Ectodermal cell (in vitro differentiated cells): ENCODE data around the gene SPG7.

ENCODE experiments used
- H3K27ac ChIP-seq: 2 replicates; pipeline ENCODE4 v1.7.0; 2013; ENCODE audit warnings: mild to moderate bottlenecking, low read depth, low read length; ENCODE audit not compliant: insufficient read depth, poor library complexity, severe bottlenecking
- H3K27me3 ChIP-seq: 2 replicates; pipeline ENCODE4 v1.7.0; 2013; ENCODE audit warnings: mild to moderate bottlenecking, low read length; ENCODE audit not compliant: insufficient read depth, control insufficient read depth, poor library complexity, severe bottlenecking
- H3K36me3 ChIP-seq: one replicate; pipeline ENCODE4 v1.7.0; 2013; ENCODE audit warnings: low read length; ENCODE audit not compliant: control insufficient read depth, insufficient read depth
- H3K4me1 ChIP-seq: one replicate; pipeline ENCODE4 v1.7.0; 2013; ENCODE audit warnings: low read length; ENCODE audit not compliant: control insufficient read depth, insufficient read depth
- H3K4me3 ChIP-seq: 2 replicates; pipeline ENCODE4 v1.7.0; 2013; ENCODE audit warnings: low read depth, low read length, control low read depth; ENCODE audit not compliant: insufficient read depth
- H3K9me3 ChIP-seq: 2 replicates; pipeline ENCODE4 v1.7.0; 2013; ENCODE audit warnings: mild to moderate bottlenecking, low read length, moderate library complexity; ENCODE audit not compliant: control insufficient read depth
- WGBS, 2 experiments: methylation state at CpG; one replicate each; pipeline ENCODE4 v1.1.7; 2013; ENCODE audit warnings: missing lambda C conversion rate in 2 of 2; 5-methylcytosine and 5-hydroxymethylcytosine counted together

The SPG7 gene

DNA sequence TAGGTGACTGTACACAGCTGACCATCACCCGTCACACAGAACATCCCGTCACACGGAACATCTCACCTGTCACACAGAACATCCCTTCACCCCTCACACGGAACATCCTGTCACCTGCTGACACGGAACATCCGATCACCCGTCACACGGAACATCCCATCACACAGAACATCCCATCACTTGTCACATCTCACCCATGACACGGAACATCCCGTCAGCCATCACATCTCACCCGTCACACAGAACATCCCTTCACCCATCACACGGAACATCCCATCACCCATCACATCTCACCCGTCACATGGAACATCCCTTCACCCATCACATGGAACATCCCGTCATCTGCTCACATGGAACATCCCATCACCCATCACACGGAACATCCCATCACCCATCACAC, 71.1 kb downstream of the SPG7 start:
- Histone ChIP-seq H3K4me3 (no peak overlapping the region), H3K27ac (no peak overlapping the region), H3K9me3 (no peaks in the 10 kb centered on the region), H3K36me3 (no peaks in the 10 kb centered on the region), H3K27me3 (peaks cover 37% of the 10 kb centered on the region), H3K4me1 (no peaks in the 10 kb centered on the region)
- WGBS, 2 experiments = 89 to 90% methylated on average over 15 of the region's 15 CpGs

DNA sequence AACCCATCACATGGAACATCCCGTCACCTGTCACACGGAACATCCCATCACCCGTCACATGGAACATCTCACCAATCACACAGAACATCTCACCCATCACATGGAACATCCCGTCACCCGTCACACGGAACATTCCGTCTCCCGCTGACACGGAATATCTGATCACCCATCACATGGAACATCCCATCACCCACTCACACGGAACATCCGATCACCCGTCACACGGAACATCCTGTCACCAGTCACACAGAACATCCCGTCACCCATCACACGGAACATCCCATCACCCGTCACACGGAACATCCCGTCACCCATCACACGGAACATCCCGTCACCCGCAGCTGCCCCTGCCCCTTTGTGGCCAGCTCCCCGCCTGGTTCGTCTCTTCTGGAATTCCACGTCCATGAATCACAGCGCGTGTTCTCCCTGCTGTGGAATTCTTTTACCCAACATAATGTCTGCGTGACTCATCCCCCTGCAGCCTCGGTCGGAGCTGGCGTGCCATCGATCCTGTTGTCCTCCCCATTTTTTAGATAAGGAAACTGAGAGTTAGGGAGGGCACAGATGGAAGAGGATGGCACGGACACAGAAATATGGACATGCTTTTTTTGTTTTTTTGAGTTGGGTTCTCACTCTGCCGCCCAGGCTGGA, 73.0 kb downstream of the SPG7 start:
- no peak overlapping the region for H3K27ac ChIP-seq
- H3K4me3 ChIP-seq = no peak overlapping the region
- no peaks in the 10 kb centered on the region for H3K4me1 ChIP-seq
- peaks cover 19% of the 10 kb centered on the region for H3K27me3 ChIP-seq
- no peaks in the 10 kb centered on the region for H3K36me3 ChIP-seq
- no peaks in the 10 kb centered on the region for H3K9me3 ChIP-seq
- WGBS, 2 experiments = 84 to 86% methylated on average over 33 of the region's 33 CpGs

DNA sequence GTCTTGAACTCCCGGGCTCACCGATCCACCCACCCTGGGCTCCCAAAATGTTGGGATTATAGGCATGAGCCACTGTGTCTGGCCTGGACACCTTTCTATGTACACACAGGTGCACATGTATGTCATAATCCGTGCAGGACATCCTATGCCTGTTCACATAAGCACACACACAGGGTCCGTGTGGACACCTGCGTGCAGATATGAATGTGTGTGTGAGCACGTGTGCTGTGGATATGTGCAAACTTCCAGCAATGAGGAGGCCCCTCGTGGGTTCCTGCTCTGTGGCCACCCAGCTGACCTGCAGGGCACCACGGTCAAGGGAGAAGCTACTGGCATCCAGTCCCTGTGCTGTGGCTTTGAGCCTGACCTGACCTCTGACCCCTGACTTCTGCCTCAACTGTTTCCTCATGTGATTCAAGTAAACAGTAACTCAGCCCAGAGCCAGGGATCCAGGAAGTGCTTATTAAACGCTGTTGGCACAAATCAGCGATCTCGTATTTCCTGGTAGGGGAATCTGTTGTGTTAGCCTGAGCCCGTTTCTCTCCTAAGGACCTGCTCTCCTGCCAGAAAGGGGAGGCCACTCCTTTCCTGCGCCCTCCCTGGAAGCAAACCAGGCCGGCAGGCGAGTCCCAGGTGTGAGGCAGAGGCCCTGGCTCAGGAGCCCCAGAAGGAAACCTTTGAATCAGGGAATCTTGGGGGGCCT, 73.8 kb downstream of the SPG7 start:
- H3K27ac ChIP-seq = no peak overlapping the region
- no peaks in the 10 kb centered on the region for H3K4me1 ChIP-seq
- H3K9me3 ChIP-seq = no peaks in the 10 kb centered on the region
- H3K27me3 ChIP-seq = peaks cover 10% of the 10 kb centered on the region
- no peak overlapping the region for H3K4me3 ChIP-seq
- H3K36me3 ChIP-seq = no peaks in the 10 kb centered on the region
- 84% methylated on average over 15 of the region's 15 CpGs for WGBS, 2 experiments

DNA sequence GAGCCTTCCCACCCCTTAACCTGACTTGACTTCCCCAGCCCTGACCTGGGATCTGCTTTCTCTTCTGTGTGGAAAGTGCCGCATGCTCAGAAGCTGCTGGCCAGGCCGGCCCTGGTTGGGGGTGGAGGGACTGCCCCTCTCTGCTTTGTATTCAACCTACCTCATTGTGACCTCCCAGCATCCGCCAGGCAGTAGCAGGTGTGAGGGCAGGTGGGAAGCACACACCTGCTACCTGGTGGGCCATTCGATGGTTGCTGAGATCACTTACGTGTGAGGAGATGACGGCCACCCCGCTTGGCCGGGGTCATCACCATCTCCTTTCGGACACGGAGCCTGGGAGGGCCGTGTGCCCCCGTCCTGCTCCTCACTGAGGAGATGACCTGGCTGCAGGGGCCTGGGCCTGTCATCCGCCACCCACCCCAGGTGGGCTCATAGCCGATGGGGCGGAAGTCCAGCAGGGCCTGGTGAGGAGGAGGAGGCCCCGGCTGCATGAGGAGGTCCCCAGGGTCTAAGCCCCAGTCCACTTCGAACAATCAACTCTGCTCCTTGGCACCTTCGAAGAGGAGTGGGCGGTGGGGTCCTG, 74.5 kb downstream of the SPG7 start:
- Histone ChIP-seq H3K4me1 (no peaks in the 10 kb centered on the region), H3K36me3 (no peaks in the 10 kb centered on the region), H3K27me3 (peaks cover 3% of the 10 kb centered on the region), H3K9me3 (no peaks in the 10 kb centered on the region), H3K4me3 (no peak overlapping the region), H3K27ac (no peak overlapping the region)
- WGBS, 2 experiments = 91 to 92% methylated on average over 19 of the region's 19 CpGs

DNA sequence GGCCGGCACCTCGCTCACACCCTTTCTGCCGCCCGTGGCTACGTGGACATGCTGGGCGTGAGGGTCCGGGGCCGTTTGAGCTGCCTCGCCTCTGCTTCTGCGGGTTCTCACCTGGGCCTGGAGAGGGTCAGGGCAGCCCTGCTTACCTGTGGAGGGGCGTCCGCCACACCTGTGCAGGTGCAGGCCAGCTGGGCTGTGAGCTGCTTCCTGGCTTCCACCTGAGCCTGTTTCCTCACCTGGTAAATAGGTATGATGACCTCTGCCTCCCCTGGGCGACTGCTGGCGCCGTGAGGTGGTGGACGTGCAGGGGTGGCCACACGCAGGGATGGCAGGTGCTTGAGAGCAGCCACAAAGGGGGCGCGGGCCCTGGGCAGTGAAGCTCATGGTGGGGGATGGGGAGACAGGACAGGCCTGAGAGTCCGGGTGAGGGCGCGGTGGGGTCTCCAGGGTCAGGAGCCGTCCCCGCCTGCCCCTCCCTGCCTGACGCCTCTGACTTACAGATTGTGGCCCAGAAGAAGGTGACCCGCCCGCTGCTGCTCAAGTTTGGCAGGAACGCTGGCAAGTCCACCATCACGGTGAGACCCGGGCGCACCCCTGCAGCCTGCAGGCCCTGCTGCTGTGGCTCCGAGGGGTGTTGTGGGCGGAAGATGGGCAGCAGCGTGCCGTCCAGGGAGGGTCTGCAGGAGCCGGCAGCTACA, 75.1 kb downstream of the SPG7 start:
- no peaks in the 10 kb centered on the region for H3K36me3 ChIP-seq
- 92% methylated on average over 36 of the region's 36 CpGs for WGBS, 2 experiments
- H3K4me3 ChIP-seq = no peak overlapping the region
- H3K4me1 ChIP-seq = no peaks in the 10 kb centered on the region
- H3K27me3 ChIP-seq = no peaks in the 10 kb centered on the region
- H3K9me3 ChIP-seq = no peaks in the 10 kb centered on the region
- no peak overlapping the region for H3K27ac ChIP-seq

DNA sequence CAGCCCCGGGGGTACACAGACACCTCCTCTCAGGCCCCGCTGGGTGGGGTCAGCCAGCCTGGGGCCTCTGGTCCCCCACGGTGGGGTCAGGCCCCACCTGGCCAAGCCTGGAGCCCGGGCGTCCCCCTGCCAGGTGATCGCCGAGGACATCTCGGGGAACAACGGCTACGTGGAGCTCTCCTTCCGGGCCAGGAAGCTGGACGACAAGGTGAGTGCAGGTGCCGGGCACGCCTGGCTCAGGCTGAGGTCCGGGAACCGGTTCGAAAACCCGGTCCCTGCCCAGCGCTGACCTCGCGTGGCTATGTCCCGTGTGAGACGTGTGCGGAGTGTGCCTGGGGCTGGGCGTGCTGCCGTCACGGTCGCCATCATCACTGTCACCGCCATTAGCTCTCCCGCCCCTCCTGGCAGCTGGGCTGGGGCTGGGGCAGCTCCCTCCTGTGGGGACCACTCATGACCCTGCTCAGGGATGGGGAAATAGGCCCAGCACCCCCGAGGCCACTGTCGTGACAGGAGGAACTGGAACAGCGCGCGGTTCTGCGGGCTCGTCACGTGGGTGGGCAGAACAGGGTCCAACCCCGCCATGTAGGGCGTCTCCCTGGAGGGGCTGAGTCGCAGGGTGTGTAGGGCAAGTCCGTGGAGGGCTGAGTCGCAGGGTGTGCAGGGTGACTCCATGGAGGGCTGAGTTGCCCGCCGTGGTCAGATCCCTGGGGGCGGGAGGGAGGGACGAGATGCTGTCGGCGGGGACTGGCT, 75.9 kb downstream of the SPG7 start:
- WGBS, 2 experiments = 91 to 92% methylated on average over 49 of the region's 49 CpGs
- no peaks in the 10 kb centered on the region for H3K9me3 ChIP-seq
- no peak overlapping the region for H3K4me3 ChIP-seq
- no peaks in the 10 kb centered on the region for H3K36me3 ChIP-seq
- H3K27ac ChIP-seq = no peak overlapping the region
- no peaks in the 10 kb centered on the region for H3K4me1 ChIP-seq
- no peaks in the 10 kb centered on the region for H3K27me3 ChIP-seq

DNA sequence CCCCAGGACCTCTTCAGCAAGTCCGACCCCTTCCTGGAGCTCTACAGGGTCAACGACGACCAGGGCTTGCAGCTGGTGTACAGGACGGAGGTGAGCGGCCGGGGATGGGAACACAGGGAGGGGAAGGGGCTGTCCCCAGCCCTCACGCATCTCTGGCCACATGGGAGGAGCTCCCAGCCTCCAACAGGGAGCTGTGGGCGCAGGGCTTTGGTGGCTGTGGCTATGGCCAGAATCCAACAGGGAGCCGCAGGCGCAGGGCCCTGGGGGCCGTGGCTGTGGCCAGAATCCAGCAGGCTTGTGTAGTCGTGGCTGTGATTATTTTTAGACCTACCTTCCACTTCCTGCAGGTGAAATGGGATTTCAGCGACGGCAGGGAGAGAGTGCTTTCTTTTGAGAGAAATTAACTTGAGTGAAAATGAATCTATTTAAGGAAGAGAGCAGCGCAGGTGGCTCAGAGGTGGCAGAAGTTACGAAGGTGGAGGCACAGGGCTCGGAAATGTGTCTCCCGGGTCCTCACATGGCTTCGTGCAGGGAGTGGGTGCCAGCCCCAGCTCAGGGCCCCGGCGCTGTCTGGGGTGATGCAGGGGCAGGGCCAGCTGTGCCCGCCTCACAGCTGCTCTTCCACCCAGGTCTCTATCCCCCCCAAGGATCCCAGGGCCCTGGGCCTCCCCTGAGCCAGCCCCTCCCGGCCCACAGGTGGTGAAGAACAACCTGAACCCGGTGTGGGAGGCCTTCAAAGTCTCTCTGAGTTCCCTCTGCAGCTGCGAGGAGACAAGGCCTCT, 76.8 kb downstream of the SPG7 start:
- Histone ChIP-seq H3K36me3 (no peaks in the 10 kb centered on the region), H3K4me3 (no peak overlapping the region), H3K4me1 (no peaks in the 10 kb centered on the region), H3K27ac (no peak overlapping the region), H3K27me3 (no peaks in the 10 kb centered on the region), H3K9me3 (no peaks in the 10 kb centered on the region)
- WGBS, 2 experiments = 80 to 81% methylated on average over 25 of the region's 25 CpGs

DNA sequence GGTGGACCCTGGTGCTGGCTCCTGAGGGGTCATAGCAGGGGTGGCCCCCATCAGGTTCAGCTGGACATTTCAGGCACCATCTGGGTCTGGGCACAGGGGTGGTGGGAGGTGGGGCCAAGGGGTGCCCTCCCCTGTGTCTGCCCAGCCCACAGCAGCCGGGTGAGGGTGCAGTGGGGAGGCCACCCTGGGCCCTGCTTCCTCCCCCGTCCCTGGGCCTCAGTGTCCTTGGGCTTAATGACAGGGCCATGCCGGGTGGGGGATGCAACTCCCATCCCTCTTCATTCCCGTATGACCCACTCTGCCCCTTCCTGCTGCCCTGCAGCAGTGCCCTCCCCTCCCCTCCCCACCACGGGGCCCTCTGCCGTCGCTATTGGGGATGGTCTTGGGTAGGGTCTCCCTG, 78.0 kb downstream of the SPG7 start:
- no peaks in the 10 kb centered on the region for H3K4me1 ChIP-seq
- no peaks in the 10 kb centered on the region for H3K27me3 ChIP-seq
- WGBS, 2 experiments = 90 to 94% methylated on average over 7 of the region's 7 CpGs
- no peaks in the 10 kb centered on the region for H3K9me3 ChIP-seq
- no peaks in the 10 kb centered on the region for H3K36me3 ChIP-seq
- no peak overlapping the region for H3K27ac ChIP-seq
- no peak overlapping the region for H3K4me3 ChIP-seq

DNA sequence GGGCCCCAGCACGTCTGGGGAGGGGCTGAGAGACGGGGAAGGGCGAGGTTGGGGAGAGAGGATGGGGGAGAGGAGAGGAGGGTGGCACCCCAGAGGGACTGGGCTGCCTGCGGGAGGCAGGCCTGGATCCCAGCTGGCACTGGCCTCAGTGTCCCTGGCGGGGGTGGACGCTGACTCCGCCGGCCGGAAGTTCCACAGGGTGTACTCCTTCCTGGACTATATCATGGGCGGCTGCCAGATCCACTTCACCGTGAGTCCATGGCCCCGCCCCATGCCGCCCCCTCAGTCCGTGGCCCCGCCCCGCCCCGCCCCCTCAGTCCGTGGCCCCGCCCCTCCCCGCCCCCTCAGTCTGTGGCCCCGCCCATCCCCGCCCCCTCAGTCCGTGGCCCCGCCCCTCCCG, 78.7 kb downstream of the SPG7 start:
- Histone ChIP-seq H3K9me3 (no peaks in the 10 kb centered on the region), H3K27me3 (no peaks in the 10 kb centered on the region), H3K27ac (no peak overlapping the region), H3K36me3 (no peaks in the 10 kb centered on the region), H3K4me1 (no peaks in the 10 kb centered on the region), H3K4me3 (no peak overlapping the region)
- 85 to 90% methylated on average over 14 to 17 of the region's 25 CpGs for WGBS, 2 experiments
